ENCODE results near the gene SNX8.
A peak's percentile ranks its signal among the peaks of the same experiment; 100 is the strongest.
"Not testable (repeated sequence)": the region's sequence is repeated elsewhere in the genome, so short reads cannot be mapped to it uniquely, and the experiment has no call there.

Gene SNX8

DNA sequence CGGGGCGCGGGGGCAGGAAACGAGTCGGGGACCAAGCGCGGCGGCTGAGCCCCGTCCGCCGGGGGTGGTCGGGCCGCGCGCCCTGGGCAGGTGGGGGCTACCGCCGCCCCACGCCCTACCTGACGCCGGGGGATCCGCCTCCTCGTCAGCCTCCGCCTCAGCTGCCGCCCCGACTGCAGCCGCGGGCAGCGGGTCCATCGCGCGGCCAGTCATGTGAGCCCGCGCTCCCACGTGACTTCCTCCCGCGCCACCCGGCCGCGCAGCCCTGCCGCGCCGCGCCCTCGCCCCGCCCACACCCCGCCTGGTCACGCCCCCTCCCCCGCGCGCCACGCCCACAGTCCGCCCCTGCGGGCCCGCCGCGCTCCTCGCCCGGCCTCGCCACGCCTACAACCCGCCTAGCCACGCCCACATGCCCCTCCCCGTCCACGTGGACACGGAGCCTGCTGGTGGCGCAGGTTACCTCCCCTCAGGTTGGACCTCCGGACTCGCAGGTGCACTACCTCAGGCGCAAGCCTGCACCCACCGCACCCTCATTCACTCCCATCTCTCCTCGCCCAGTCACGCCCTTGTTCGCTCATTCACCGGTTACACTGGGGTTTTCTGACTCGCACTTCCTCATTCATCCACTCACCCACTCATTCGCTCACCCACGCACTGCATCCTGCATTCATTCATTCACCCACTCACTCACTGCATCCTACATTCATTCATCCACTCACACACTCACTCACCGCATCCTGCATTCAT is at the start of gene SNX8:
TSS of gene SNX8 (minus strand) at position 233 of the 747 bp plus-strand sequence. CDS start at position 213, 20 bp downstream.
- peak; percentile 83 for DNase-seq

DNA sequence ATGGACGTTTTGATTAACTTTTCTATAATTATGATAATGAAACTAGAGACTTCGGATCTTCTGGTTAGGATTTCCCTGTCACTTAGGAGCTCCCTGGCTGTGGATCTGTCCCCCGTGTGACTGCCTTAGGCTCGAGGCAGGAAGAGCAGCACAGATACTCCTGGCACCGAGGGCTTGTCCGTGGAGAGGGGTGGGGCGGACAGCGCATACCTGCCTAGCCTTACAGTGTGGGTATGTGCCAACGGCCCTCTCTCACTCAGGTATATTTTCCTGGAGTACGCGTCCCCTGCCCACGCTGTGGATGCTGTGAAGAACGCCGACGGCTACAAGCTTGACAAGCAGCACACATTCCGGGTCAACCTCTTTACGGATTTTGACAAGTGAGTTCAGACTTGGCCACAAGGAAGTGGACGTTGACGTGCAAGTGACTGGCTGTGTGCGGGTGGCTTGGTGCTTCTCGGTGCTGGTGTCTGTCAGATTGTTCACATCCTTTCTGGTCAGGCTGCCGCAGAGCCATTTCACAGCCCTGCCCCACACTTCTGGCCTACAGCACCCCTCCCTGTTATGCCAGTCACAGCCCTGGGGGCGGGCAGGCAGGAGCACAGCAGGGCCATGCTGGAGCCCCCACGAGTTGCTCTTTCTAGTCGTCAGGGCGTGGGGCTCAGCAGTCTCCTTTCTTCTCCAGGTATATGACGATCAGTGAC is 48.3 kb upstream of the SNX8 start:
- no peak for DNase-seq

DNA sequence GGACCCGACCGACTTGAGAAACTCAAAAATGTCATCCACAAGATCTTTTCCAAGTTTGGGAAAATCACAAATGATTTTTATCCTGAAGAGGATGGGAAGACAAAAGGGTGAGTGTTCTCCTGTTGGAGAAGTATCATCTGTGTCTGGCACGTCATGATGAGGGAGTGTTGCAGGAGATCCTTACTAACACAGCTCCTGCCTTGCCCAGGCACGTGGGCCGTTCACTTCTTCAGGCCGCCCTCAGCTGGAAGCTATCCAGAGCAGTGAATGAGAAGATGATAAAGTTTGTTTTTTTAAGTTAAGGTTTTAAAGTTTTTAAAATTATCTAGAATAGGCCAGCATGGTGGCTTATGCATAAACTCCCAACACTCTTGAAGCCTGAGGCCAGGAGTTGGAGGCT is 46.6 kb upstream of the SNX8 start:
- DNase-seq, result no peak

GRCh38 chr7:2359610-2360009 is 45.4 kb upstream of the SNX8 start:
- DNase-seq, result no peak

DNA sequence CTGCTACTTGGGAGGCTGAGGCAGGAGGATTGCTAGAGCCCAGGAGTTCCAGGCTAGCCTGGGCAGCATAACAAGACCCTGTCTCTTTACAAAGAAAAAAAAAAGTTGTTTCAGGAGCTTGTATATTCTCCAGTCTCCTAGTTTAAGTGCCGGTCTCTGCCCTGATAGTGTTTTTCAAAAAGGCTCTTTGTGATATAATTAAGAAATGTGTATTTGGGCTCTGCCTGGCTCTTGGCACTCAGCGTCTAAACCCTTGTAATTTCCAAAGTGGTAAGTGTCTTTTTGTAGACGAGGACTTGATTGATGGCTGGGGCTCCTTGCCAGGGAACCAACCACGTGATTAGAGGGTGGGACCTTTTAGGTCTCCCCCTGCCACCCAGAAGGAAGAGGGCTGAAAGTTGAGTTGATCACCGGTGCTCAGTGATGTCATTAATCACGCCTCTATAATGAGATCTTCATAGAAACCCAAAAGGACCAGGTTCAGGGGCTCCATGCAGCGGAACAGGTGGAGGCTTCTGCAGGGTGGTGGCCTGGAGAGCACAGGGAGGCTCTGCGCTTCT is 44.8 kb upstream of the SNX8 start:
- DNase-seq, result no peak

- no peak for DNase-seq
Measured at GRCh38 chr7:2357571-2357970, 43.3 kb upstream of the SNX8 start.

- DNase-seq, result no peak
Measured at GRCh38 chr7:2357165-2357564, 42.9 kb upstream of the SNX8 start.

- no peak for DNase-seq
Measured at GRCh38 chr7:2355705-2356008, 41.4 kb upstream of the SNX8 start.

GRCh38 chr7:2354939-2355704 is 40.9 kb upstream of the SNX8 start:
- no peak for DNase-seq

DNA sequence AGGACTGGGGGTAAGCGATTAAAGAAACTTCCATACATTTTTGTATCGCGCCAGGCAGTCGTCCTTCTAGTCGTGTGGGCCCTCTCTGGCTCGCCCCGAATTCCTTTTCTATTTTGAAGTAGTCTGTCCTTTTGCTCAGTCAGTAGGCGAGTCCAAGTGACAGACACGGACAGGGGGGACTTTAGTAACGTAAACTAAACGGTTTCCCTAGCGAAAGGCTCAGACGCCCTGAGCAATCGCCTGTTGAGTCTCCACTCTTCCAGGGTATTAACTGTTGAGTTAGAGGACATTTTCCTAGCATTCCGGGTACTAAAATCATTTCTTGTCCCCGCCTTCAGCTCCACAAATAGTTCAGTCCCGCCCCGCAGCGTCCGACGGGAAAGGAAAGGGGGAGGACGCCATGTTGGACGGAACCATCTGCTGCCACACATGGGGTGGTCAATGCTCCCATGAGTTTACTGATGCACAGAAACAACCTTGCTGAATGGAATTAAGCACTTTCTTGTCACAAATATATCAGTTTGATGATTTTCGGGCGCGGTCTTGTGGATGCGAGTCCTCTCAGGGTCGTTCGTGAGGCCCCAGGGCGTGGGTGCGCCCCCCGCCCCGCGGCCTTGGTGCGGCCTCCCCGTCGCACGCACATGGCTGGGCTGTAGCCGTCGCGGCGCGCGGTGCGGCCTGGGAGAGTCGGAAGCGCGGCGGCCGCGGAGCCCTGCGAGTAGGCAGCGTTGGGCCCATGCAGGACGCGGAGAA is 40.1 kb upstream of the SNX8 start, which contains the start of gene EIF3B:
TSS of gene EIF3B (plus strand) at position 642 of the 753 bp plus-strand sequence. CDS start at position 737, 95 bp downstream.
- peak; percentile 96 for DNase-seq

DNA sequence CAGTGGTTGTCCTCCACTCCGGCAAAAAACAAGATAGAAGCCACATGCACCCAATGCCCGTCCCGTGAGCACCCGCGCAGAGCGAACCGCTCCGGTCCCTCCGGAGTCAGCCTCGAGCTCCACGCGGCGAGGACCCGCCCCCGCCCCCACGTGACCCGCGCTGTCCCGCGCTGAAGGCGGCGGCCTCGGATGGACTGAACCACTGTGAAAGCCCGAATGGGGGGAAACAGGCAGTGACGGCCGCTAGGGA is 39.6 kb upstream of the SNX8 start:
- DNase-seq, result peak; percentile 90

GRCh38 chr7:2353113-2353935 is 39.1 kb upstream of the SNX8 start:
- DNase-seq, result no peak

DNA sequence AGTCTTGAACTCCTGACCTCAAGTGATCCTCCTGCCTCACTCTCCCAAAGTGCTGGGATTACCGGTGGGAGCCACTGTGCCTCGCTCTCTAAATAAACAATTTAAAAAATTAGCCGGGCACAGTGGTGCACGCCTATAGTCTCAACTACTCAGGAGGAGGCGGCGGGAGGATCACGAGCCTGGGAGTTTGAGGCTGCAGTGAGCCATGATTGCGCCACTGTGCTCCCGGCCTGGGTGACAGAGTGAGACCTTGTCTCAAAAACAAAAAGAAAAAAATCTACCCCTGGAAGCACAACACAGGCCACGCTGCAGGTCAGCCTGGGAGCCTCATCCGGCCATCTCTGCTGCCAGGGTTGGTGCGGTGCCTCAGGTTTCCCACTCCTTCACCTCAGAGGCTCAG is 36.6 kb upstream of the SNX8 start:
- no peak for DNase-seq

- no peak for DNase-seq
Measured at GRCh38 chr7:2350055-2350454, 35.8 kb upstream of the SNX8 start.

GRCh38 chr7:2347351-2348063 is 33.3 kb upstream of the SNX8 start:
- not testable (repeated sequence) for DNase-seq

GRCh38 chr7:2336626-2337299 is 22.5 kb upstream of the SNX8 start:
- DNase-seq, result no peak

DNA sequence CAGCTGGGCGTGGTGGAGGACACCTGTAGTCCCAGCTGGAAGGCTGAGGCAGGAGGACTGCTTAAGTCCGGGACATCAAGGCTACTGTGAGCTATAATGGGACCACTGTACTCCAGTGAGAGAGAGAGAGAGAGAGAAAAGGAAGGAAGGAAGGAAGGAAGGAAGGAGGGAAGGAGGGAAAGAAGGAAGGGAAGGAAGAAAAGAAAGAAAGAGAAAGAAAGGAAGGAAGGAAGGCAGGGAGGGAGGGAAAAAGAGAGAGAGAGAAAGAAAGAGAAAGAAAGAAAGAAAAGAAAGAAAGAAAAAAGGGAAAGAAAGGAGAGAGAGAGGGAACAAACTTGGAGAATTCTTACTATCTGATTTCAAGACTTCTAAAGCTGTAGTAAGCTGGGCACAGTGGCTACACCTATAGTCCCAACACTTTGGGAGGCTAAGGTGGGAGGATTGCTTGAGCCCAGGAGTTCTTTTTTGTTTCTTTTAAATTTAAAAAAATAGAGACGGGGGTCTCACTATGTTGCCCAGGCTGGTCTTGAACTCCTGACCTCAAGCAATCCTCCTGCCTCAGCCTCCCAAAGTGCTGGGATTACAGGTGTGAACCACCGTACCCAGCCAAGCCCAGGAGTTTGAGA is 18.5 kb upstream of the SNX8 start:
- DNase-seq, result not testable (repeated sequence)

GRCh38 chr7:2331707-2332106 is 17.5 kb upstream of the SNX8 start:
- no peak for DNase-seq

DNA sequence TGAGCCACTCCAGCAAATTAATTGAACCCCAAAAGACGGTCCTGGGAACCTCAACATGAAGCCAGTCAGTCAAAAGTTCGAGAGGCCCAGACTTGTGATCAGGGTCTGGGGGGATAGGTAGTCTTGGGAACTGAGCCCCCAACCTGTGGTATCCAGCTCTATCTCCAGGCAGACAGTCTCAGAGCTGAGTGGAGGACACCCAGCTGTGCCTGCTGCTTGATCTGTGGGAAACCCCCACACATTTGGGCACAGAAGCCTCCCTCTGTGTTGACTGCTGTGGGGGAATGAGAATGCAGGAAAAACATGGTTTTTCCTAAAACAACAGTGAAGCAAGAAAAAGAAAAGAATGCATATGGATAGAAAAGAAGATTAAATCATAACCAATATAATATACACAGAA is 16.3 kb upstream of the SNX8 start:
- no peak for DNase-seq

DNA sequence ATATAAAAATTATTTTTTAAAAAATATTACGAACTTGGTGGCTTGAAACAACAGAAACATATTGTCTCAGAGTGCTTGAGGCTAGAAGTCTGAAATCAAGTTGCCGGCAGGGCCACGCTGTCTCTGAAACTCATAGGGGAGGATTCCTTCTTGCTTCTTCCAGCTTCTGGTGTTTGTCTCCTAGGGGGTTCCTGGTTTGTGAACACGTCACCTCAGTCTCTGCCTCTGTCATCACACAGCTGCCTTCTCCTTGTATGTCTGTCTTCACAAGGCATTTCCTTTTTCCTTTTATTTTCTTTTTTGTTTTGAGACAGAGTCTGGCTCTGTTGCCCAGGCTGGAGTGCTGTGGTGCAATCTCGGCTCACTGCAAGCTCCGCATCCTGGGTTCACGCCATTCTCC is 12.7 kb upstream of the SNX8 start:
- no peak for DNase-seq

Data from NCI-H1092 (cell line).